NCI-H2171 (cell line): ENCODE results near the gene C18orf32.
A peak's percentile ranks its signal among the peaks of the same experiment; 100 is the strongest.
"Not testable (repeated sequence)": the region's sequence is repeated elsewhere in the genome, so short reads cannot be mapped to it uniquely, and the experiment has no call there.

ENCODE experiments used
- DNase-seq: peaks from one replicate; lab custom pipeline; 2025; lab: John Stamatoyannopoulos, UW

C18orf32 gene

DNA sequence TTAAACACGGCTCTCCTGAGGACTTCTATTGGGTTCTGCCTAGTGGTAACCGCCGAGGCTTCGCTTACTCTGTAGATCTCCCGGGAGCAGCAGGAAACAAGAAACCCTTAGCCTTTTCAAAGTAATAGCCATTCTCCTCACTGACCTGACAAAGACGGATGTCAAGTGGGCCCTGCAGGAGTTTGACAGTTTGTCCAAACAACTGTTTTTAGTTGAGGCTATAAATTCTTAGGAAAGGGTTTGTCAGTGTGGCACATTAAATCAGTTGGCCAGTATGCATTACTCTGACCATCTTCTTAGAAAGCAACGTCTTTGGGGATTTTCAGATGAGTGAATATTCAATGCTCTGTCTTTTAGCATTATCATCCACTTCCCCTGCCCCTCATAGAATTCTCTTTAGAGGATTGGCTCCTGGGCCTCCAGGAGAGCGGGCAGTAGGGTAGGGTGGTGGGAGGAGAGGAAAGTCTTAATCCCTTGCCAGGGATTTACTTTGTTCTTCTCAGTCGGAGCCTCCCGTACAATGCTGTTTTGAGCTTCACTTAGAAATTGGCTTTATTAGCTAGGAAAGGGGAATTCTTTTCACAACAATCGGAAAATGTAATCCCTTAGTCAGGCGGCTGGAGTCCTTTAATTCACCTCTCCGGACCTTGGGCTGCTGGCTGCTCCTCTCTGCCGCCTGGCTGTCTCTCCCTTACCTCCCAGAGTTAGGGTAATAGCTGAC is 13.3 kb upstream of the C18orf32 start:
- no peak for DNase-seq

DNA sequence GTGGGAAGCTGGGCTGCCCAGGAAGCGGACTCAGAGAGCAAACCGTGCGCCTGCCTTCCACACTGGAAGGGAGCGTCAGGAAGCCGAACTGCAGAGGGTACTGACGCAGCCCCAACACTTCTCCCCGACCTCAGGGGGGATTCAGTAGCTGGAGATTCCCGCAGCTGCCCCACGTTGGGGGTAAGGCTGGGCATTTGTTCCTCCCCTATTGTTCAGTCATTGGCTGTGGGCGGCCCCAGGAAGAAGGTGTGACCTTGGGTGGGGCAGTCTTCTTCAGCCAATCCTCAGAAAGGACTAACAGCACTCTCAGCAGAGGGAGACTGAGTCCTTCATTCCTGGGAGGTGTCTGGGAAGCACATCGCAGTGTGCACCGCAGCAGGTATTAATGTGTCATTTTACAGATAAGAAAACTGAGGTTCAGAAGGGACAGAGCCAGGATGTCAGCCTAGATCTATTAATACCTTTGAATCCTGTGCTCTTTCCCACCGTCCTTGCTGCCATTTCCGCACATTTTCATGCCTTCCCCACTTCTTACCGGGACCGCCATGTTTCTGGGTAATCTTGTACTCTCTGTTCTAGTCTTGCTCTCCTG is 12.1 kb upstream of the C18orf32 start:
- DNase-seq, result no peak

DNA sequence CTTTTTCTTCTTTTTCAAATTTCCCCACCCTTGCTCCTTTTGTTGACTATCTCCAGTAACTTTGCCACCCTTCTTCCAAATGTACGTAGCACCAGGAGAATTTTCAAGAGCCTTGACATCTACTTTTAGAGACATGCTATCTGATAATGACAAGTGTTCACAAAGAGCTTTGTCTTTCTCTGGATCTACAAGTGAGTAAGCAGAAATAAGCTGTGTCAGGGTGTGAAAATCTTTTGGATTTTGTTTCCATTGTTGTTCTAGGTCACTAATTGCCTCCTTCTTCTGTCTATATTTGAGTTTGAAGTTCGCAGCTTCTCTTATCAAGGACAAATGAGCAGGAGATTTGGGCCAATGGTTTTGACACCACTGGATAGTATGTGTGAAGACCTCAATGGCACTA is 8.4 kb upstream of the C18orf32 start:
- DNase-seq, result no peak

DNA sequence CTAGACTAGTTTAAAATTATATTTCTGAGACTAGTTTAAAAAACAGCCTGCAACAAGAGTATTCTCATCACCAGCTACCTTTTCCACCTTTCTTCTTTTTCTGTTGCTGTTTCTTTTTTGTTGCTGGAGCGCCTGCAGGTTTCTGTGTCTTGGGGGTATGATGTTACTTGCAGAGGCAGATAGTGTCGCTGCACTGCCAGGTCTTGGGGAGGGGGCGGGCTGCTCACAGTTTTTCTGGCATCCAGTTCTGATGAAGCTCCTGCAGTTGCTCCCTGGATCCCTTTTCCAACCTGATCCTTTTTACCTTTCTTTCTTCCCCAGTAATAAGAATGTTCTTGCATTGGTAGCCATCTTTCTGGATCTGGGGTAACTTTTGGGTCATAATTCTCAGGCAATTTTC is 8.0 kb upstream of the C18orf32 start:
- no peak for DNase-seq

DNA sequence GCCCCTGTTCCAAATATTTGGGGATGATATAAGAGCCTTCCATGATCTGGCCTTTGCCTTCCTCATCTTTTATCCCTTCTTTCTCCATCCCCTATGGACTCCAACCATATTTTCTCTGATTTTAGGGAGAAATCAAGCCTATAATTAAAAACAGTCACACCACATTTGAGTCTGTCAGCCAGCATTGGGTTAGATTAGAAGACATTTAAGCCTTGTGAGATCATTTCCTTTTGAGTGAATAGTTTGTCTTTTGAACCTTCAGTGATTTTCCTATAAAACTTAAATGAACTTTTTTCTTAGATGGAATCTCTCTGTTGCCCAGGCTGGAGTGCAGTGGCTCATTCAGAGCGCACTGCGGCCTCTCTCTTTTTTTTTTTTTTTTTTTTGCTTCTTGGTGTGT is 7.6 kb upstream of the C18orf32 start:
- no peak for DNase-seq

DNA sequence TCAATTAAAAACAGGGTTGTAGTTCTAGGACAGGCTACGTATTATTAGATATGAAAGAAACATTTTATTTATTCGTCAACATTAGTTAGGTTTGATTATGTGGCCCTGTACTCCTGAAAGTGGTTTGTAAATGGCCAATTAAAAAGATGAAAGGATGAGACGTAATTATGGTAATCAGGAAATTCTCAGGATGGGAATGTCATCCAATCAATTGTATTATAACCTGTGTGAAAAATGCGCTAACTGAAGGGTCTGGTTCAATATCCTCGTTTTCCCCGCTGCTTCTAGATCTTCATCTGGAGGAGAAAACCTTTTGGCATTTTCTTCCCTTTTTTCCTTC is 5.6 kb upstream of the C18orf32 start:
- DNase-seq, result no peak

DNA sequence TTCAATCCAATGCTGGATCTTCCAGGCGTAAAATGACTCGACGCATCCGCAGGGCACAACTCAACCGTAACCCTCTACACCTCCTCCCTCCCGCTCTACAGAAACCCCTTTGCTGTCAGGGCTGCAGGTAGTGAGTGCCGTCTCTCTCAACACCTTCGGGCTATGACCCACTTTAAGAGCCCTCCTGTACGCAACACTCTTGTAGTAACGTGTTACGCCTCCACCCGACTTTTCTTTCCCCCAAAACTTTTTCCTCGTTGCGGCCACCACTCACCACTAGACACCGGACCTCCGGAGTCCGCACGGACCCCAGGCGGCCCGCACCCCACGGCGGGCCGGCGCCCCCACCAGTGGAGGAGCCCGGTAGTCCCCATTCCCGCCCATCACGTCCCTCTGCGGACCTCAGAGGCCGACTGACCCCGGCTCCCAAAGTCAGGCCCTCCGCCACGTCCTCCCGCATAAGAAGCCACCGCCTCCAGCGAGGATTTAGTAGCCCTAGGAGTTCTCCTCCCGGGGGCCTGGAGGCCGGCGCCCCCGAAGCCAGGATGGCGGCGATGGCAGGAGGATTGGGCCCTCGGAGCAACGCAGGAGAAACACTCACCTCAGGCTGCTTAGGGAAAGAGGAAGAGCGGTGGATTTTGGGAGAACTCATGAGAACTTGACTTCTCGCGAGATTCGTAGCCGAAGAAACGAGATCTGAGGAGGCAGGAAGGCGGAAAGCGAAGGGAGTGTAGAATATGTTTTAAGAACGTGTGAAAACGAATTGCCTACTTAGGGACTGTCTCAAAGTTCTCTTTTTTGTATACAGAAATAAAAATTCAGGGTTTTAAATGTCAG is 5.0 kb upstream of the C18orf32 start, which contains the start of gene RPL17:
TSS of gene RPL17 (minus strand) at position 609 of the 837 bp plus-strand sequence.
- DNase-seq, result peak; percentile 97

DNA sequence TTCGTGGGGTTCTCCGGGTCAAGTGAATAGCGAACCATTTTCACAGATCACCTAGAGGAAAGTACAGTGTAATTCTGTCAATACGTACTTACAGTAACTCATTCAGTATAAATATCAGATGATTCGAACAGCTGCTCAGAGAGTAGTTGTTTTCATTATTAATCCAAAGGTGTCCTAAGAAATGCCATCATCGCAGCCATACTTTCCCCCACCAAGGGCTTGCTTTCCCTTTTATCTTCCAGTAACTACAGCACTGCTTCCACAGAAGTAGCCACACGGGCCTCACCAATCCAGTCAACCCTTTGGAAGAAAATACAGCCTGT is 4.5 kb upstream of the C18orf32 start:
- DNase-seq, result no peak

DNA sequence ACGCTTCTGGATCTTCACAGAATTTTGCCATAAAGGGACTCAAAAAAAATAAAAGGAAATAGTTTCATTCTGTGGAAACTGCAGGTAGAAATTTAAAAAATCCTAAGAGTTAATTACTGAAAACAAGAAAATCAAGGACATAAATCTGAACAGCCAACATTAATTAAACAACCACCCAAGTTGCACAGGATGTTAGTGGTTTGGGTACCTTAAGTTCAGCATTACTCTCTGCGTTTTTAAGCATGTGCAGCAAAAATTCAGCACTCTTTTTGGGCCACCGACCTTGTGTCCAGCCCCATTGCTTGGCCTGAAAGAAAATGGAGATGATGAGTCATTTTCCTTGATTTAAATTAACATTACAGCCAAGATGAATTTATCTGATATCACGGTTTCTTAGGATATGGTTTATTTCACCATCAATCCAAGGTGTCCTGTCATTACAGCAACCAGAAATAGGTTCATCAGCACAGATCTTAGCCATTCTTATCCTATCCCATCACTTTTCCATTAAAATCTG is 3.3 kb upstream of the C18orf32 start:
- no peak for DNase-seq

DNA sequence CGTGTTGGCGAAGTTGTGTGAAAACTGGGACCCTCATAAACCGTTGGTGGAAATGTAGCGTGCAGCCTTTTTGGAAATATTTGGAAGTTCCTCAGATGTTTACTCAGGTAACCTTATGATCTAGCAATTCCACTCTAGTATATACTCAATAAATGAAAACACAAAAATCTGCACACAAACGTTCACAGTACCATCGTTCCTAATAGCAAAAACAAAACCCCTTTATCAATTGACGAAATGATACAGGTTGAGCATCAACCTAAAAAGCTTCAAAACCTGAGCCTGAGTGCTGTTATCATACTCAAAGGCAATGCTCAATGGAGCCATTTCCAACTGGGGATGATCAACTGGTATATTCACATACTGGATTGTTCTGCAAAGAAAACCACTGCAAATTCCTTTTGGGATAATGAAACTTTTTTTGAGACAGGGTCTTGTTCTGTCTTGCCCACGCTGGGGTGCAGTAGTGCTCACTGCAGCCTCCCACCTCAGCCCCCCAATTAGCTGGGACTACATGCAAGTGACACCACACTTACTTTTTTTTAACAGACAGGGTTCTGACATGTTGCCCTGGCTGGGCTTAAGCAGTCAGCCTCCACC is 777 bp upstream of the C18orf32 start:
- no peak for DNase-seq

DNA sequence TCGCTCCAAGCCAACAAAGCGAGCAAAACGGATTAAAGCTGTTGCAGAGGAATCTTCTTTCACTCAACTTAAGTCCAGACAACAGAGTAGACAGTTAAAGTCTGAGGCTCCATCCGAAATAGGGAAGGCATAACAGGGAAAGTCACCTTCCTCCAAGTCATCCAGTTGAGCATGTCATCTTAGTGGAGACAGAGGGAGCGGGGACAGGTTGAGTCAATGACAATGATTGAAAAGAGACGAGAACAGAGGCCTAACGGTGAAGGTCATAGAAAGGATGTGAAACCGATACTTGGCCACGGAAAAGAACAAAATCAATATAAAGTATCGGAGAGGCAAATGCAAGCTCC is 455 bp downstream of the C18orf32 start:
- DNase-seq, result no peak

DNA sequence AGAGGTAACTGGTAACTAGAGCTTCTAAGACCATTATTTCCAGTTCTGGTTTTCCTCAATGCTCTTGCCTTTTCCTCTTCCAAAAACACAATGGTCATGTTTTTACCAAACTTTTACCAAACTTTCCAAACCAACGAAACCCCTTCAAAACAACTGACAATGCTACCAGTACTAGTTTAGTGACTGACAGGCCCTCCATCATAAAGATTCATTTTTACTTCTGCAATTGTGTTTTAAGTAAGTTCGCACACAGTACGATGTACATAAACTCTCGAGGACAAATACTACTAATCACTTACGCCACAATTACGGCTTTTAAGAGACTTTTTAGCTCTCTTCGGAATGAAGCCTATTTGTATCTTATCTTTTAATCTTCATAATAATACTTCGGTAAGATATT is 900 bp downstream of the C18orf32 start:
- DNase-seq, result no peak

DNA sequence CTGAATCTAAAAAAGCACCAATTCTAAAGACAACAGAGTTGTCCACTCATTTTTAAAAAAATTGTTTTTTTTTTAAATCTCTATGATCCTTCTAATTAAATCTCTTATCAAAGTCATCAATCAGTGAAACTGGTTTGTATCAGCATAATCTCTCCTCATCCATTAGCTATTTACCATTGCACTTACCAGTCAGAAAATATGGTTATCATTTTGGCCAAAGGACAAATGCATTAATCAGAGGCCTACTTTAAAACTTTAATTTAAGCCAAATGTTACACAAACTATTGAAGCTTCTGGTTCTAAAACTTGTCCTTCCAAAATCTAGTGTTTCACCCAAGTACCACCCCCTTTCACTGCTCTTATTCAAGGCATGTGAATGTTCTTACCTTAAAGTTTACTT is 3.8 kb downstream of the C18orf32 start:
- no peak for DNase-seq

DNA sequence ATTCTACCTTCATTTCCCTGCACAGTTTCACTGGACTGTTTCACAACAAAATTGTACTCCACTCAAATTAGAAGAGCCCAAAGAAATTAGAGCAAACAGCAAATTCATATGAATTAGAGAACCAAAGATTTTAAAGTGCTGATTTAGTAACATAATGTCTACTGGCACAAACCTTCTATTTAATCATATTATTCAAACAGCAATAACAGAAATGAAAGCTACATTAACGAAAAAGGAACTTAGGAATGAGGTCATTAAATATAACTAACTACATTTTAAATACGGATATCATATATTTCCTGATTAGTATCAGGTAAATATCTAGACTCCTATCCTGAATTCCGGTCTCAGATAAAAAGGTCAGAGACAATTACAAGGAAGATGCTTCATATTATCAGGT is 5.1 kb downstream of the C18orf32 start:
- DNase-seq, result no peak

DNA sequence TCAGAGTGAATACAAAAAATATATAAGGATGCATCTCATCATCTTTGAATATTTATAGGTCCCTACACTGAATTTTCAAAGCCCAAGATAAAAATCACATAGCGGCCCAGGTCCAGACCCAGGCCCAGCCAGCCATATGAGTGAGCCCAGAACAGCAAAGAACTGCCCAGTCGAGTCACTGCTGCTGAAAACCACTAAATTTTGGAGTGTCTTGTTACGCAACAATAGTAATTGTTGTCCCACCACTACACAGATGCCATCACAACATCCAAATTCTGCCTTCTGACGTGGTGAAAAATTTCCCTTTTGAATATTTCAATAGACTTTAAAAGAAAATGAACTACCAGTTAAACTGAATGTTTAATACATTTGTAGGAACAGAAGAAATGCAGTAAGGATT is 5.7 kb downstream of the C18orf32 start:
- DNase-seq, result no peak

DNA sequence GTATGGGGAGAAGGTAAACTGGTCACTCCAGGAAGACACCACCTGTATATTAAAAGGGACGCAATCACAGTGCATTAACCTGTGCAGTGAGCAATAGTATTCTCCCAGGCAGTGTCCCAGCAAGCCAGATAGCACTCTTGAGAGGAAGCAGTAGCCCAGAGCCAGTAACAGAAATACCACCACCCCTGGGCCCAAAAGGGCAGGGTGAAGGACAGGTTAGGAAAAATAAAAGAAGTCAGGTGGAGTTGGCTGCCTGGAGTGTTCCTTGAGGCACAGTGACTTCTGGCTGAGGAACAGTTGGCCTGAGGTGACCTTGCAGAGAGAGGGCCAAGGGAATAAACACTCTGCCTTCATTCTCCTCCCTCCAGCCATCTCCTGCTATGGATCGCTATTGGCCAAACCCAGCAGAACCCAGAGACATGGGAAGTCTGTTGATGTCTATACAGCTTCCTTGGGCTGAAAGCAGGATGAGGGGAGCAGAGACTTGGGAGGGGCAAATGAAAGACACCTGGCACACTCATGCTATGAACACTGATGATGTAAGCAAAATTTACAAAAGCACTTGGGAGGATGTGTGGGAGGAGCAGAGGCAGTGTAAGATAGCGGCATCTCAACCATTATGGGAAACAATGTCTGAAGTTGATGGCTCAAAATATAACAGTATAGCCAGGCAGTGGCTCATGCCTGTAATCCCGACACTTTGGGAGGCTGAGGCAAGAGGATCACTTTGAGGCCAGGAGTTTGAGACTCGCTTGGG is 7.5 kb downstream of the C18orf32 start:
- DNase-seq, result no peak

DNA sequence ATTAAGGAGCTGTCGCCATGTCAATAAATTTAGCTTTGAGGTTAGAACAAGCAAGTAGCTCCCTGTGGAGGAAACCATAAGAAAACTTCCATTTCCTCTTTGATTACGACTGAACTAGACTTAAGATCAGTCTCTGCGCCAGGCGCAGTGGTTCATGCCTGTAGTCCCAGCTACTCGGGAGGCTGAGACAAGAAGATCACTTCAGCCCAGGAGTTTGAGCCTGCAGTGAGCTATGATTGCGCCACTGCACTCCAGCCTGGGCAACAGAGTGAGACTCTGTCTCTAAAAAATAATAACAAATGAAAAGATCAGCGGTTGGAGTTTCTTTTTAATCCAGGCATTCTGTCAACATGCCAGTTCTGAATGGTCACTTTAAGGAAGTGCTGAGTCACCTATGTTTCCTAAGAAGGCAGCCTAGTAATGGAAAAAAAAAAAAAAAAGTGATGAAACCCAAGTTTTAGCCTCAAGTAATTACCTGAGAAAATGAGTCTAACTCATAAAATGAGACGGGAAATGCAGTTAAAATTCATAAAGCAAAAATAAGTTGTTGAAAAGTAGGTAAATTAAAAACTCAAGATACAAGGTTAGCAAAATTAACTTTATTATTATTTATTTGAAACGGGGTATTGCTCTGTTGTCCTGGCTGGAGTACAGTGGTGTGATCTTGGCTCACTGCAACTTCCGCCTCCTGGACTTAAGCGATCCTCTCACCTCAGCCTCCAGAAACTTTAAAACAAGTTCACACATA is 10.2 kb downstream of the C18orf32 start:
- no peak for DNase-seq

DNA sequence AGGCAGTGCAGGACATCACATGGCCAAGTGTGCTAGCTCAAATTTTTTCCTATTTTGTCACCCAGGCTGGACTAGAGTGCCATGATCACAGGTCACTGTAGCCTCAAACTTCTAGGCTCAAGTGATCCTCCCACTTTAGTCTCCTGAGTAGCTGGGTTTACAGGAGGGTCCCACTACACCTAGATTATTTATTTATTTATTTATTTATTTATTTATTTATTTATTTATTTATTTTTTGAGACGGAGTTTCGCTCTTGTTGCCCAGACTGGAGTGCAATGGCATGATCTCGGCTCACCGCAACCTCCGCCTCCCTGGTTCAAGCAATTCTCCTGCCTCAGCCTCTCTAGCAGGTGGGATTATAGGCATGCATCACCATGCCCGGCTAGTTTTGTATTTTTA is 12.1 kb downstream of the C18orf32 start:
- DNase-seq, result not testable (repeated sequence)

DNA sequence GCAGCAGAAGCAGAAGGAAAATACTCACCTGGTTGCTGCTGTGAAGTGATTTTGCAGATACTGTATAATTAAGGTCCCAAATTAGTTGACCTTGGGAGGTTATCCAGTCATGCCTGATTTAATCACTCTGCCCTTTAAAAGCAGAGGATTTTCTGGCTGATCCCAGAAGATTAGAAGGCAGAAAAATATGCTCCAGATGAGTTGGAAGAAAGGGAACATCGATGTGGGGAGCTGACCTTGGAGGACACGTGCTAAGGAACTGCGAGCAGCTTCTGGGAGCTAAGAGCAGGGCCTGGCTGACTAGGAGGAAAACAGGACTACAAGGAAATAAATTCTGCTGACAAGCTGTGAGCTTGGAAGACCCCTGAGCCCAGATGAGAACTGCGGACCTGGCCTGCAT is 13.3 kb downstream of the C18orf32 start:
- DNase-seq, result no peak

DNA sequence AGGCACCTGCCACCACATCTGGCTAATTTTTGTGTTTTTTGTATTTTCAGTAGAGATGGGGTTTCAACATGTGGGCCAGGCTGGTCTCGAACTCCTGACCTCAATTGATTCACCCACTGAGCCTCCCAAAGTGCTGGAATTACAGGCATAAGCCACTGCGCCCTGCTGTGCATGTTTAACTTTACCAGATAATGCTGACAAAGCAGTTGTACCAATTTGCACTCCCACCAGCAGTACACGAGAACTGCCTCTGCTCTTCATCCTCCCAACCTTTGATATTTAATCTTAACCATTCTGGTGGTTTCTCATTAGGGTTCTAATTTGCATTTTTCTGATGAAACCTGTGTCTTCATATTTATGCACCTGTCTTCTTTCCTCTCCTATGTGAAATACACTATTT is 14.6 kb downstream of the C18orf32 start:
- DNase-seq, result no peak

DNA sequence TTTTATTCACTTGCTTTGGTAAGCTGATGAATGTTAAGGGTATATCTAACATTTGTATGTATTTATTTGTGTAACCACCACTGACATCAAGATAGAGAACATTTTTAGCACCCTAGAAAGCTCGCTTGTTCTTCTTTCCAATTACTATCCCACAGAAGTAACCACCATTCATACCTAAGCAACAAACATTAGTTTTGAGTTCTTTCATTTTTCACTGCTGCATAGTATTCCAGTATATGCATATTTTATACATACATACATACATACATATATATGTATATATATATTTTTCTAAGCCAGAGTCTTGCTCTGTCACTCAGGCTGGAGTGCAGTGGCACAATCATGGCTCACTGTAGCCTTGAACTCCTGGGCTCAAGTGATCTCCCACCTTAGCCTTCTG is 15.5 kb downstream of the C18orf32 start:
- no peak for DNase-seq
